Transverse colon (tissue), 3 donors: Measurements from ENCODE around the gene EDN2.

Experiments used
- CTCF ChIP-seq, 5 experiments: fragments of 200-600 bp in 3 of 5; fragments of 450-650 bp in 2 of 5; sonication (generic) in 3 of 5; IDR thresholded peaks; 1 replicate in 2 of 5; 2 replicates in 3 of 5; pipeline ENCODE4 v1.5.1; 2016 to 2017; ENCODE audit warnings: antibody characterized with exemption in 5 of 5, inconsistent platforms in 3 of 5, mild to moderate bottlenecking in 2 of 5, moderate library complexity in 1 of 5
- EP300 ChIP-seq: sonication (generic); formaldehyde crosslinking; IDR thresholded peaks from one replicate; pipeline ENCODE4 v1.6.1; 2017; ENCODE audit warnings: antibody characterized with exemption, low read depth
- POLR2A ChIP-seq: fragments of 450-650 bp; IDR thresholded peaks from one replicate; pipeline ENCODE4 v1.6.1; 2016; ENCODE audit warnings: antibody characterized with exemption, mild to moderate bottlenecking, moderate library complexity

DNA sequence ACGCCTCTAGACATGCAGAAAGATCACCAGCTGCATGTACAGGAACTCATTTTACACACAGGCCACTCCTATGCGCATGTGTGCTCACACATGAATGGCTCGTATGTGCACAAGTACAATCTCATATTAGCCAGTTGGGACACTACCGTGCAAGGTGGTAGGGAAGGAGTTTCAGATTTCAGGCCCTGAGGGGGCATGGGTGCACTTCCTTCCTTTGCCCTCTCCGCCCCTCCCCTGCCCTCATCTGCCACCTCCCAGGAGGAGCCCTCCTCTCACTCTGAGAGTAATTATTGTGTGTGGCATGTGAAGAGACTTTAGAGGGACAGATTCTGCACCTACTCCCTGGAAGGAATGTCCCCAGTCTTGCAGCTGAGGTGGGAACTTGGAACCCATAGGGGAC is 14.8 kb downstream of the EDN2 start:
- no peak for TF ChIP-seq CTCF (IDR thresholded peaks at IDR 0.05)
- TF ChIP-seq EP300 = no peak
- no peak for TF ChIP-seq POLR2A
